ENCODE data around the gene CPA3.

CPA3 gene

GRCh38 chr3:148865049-148865448 lies at the start of gene CPA3:
CPA3 (plus strand) TSS chr3:148865296; CDS start chr3:148865308, 12 bp downstream.
- no peak for DNase-seq

- DNase-seq, result no peak
Observed at GRCh38 chr3:148815316-148816110, 49.6 kb upstream of the CPA3 start.

GRCh38 chr3:148816427-148816826 lies 48.7 kb upstream of the CPA3 start:
- no peak for DNase-seq

- no peak for DNase-seq
Observed at GRCh38 chr3:148816981-148817525, 48.0 kb upstream of the CPA3 start.

- no peak for DNase-seq
Observed at GRCh38 chr3:148820361-148821245, 44.5 kb upstream of the CPA3 start.

- DNase-seq, result no peak
Observed at GRCh38 chr3:148823026-148823425, 42.1 kb upstream of the CPA3 start.

GRCh38 chr3:148825476-148825875 lies 39.6 kb upstream of the CPA3 start:
- DNase-seq, result no peak

- no peak for DNase-seq
Observed at GRCh38 chr3:148827585-148827984, 37.5 kb upstream of the CPA3 start, which contains the start of gene CPB1. CPB1 (plus strand) TSS chr3:148827811; CDS start chr3:148827824, 13 bp downstream.

GRCh38 chr3:148828136-148828690 lies 36.9 kb upstream of the CPA3 start:
- DNase-seq, result no peak

GRCh38 chr3:148829926-148830325 lies 35.2 kb upstream of the CPA3 start:
- no peak for DNase-seq

GRCh38 chr3:148833223-148833622 lies 31.9 kb upstream of the CPA3 start:
- DNase-seq, result no peak

GRCh38 chr3:148839805-148840204 lies 25.3 kb upstream of the CPA3 start:
- DNase-seq, result no peak

- DNase-seq, result no peak
Observed at GRCh38 chr3:148840451-148840850, 24.6 kb upstream of the CPA3 start.

- DNase-seq, result no peak
Observed at GRCh38 chr3:148845756-148846395, 19.2 kb upstream of the CPA3 start.

GRCh38 chr3:148847351-148847750 lies 17.7 kb upstream of the CPA3 start:
- DNase-seq, result no peak

GRCh38 chr3:148848410-148848809 lies 16.7 kb upstream of the CPA3 start:
- no peak for DNase-seq

GRCh38 chr3:148852271-148852992 lies 12.7 kb upstream of the CPA3 start:
- DNase-seq, result no peak

GRCh38 chr3:148853076-148853475 lies 12.0 kb upstream of the CPA3 start:
- no peak for DNase-seq

GRCh38 chr3:148854061-148854460 lies 11.0 kb upstream of the CPA3 start:
- DNase-seq, result no peak

- no peak for DNase-seq
Observed at GRCh38 chr3:148856384-148856783, 8.7 kb upstream of the CPA3 start.

GRCh38 chr3:148857316-148857715 lies 7.8 kb upstream of the CPA3 start:
- no peak for DNase-seq

- no peak for DNase-seq
Observed at GRCh38 chr3:148861277-148861869, 3.7 kb upstream of the CPA3 start.

Data from stimulated activated CD4-positive, alpha-beta T cell treated with anti-CD3 and anti-CD28 coated beads, Interleukin-2, amount 100 ng/mL, for 24 hours (primary cell).